Stimulated activated CD4-positive, alpha-beta T cell treated with anti-CD3 and anti-CD28 coated beads, Interleukin-12 subunit alpha, Interleukin-12 subunit beta, amount 100 ng/mL, for 4 hours (primary cell): ENCODE results near the gene CTSW.
A peak's percentile ranks its signal among the peaks of the same experiment; 100 is the strongest.

Experiments used
- DNase-seq: peaks from one replicate; pipeline ENCODE4 v3.0.0-alpha.2; 2020

The CTSW gene

GRCh38 chr11:65906602-65907001 is 27.0 kb downstream of the CTSW start:
- DNase-seq = no peak

DNA sequence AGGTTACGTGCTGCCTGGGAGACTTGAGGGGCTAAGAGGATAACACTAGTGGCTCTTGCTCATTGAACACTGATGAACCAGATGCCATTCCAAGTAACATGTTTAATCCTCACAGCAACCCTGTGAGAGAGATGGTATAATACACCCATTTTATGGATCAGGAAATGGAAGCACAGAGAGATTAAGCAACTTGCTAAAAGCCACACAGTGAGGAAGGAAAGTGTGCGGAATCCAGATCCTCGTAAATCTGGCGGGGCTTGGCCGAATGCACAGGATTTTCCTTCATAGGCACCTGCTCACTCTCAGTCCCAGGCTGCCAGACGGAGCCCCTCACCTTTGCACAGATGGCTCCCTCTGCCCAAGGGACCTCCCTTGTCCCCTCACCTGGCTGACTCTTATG is 28.2 kb downstream of the CTSW start:
- DNase-seq = no peak

DNA sequence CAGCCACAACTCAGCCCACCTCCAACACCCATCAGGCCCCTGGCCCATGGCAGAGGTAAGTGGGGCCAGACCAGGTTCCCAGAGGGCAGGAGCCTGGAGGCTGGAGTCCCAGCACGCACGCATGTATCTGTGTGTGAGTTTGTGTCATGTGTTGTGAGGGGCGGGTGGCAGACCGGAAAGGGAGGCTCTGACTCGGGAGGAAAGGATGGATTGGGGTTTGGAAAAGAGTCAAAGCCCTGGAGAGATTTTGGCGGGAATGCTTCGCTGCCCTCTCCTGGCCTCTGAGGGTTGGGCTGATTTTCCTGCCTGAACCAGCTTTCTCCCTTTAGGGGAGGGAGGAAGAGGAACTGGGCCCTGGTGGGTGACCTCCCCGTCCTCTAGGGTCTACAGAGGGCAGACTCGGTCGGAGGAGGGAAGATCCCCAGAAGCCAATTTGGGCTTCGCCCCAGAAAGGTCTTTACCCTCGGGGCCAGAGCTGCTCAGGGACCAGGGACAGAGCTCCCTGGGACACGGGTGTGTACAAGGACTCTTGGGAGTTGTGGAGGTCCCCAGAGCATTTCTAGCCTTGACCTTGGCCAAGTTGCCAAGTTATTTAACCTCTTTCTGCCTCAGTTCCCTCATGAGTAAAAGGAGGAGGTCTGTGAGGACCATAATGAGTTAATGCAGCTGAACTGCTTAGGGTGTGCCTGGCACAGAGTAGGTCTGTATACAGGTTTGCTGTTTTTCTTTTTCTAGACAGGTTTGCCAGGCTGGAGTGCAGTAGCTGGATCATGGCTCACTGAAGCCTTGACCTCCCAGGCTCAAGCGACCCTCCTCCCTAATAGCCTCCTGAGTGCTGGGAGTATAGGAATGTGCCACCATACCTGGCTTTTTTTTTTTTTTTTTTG is 32.3 kb downstream of the CTSW start:
- no peak for DNase-seq

- no peak for DNase-seq
These were observed 33.2 kb downstream of the CTSW start for GRCh38 chr11:65912845-65913244.

DNA sequence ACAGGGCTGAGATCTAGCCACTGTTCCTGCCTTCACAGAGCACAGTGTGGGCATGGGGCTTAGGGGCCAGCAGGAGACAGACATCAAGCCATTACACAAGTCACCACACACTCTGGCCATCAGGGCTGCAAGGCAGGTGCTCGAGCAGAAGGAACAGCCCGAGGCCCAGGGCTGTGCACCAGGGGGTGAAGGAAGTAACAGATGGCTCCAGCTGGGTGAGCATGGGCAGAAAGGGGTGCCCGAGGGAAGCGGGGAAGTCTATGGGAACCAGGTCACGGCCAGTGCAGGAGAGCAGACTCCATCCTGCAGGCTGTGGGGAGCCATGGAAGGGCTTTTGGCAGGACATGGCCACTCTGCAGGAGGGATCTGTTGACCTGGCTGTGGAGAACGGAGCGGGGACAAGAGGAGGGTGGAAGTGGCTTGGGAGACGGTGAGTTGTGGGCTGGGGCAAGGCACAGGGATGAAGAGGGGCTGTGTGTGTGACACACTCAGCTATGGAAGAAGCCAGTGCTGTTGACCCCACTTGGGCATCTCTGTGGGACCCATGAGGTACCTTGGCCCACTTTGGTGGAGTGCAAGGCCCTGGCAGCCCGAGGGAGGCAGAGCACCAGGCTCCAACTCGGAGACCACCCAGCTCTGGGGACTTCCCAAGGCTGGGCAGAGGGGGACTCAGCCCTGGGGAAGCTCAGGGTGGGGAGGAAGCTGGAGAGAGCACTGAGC is 35.6 kb downstream of the CTSW start:
- DNase-seq = no peak

GRCh38 chr11:65915821-65916251 is 36.2 kb downstream of the CTSW start:
- DNase-seq = no peak

- DNase-seq = no peak
These were observed 36.8 kb downstream of the CTSW start for GRCh38 chr11:65916391-65916790.

DNA sequence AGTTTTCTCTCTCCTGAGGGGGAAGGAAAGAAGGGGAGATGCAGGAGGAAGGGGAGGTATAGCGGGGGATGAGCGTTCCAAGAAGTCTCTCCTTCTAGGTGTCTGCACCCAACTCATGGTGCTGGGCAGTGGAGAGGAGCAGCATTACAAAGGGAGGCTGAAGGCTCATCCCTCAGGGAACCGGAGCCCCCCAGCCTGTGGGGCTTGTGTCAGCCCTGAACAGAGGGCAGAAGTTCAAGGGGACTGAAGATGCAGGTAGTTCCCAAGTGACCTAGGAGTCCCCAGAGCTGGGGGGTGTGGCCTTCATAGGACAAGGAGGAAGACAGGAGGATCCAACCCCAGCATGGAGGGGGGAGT is 37.4 kb downstream of the CTSW start:
- DNase-seq = no peak

- DNase-seq = no peak
These were observed 38.0 kb downstream of the CTSW start for GRCh38 chr11:65917434-65918210.

DNA sequence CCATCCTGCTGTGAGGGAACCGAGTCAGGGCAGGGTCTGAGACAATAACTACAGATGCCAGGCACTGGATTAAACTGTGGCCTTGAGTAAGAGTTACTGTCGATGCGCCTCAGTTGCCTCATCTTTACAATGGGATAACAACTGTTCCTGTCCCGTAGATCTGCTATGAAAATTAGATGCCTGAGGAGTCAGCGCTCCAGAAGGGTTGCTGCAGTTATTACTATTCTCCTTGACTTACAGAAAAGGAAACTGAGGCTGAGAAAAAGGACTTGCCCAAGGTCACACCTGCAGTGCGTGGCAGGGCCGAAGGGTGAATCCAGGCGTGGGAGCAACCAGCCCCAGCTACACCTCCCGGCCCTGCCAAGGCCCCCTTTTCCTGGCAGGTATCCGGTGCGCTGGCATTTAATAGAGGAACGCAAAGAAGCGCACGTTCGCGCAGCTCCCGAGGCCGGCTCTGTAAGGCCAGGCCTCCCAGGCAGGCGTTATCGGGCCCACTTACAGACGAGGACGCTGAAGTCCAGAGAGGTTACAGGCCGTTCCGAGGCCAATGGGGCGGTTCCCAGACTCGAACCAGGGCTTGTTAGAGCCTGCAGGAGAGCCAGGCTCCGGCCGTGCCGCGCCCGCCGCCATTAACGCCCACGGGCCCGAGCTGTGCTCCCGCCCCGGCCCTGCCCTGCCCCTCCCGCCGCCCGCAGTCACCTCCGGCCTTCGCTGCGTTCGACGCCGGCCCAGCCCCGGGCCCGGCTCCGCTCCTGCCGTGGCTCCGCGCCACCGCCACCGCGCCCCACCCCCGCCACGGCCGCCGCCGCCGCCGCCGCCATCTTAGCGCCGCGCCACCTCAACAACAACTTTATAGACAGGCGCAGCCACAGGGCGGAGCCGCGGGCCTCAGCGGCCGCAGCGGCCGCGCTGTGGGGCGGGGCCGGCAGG is 38.8 kb downstream of the CTSW start, which contains the start of gene C11orf68:
C11orf68 (minus strand) TSS at position 852 of the 930 bp plus-strand sequence; CDS start at position 821, 31 bp downstream.
- DNase-seq = no peak

DNA sequence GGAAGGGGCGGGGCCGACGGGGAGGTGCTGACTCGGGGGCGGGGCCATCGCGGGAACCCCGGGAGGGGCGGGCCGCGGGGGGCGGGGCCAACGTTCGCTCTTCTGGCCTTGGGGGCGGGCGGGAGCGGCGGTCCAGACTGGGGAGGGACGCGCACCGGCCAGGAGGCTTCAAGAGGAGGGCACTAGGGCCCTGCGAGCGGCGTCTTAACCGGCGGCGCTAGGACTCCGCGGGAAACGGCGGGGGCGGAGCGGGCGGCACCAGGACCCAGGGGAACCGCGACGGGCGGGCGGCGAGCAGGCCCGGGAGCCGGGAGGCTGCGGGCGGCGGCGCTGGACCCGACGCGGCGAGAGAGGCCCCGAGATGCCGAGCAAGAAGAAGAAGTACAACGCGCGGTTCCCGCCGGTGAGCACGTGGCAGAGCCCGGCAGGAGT is 39.5 kb downstream of the CTSW start, which contains the start of gene DRAP1:
DRAP1 (plus strand) TSS at position 286 of the 432 bp plus-strand sequence; CDS start at position 362, 76 bp downstream.
- DNase-seq = peak; percentile 100

DNA sequence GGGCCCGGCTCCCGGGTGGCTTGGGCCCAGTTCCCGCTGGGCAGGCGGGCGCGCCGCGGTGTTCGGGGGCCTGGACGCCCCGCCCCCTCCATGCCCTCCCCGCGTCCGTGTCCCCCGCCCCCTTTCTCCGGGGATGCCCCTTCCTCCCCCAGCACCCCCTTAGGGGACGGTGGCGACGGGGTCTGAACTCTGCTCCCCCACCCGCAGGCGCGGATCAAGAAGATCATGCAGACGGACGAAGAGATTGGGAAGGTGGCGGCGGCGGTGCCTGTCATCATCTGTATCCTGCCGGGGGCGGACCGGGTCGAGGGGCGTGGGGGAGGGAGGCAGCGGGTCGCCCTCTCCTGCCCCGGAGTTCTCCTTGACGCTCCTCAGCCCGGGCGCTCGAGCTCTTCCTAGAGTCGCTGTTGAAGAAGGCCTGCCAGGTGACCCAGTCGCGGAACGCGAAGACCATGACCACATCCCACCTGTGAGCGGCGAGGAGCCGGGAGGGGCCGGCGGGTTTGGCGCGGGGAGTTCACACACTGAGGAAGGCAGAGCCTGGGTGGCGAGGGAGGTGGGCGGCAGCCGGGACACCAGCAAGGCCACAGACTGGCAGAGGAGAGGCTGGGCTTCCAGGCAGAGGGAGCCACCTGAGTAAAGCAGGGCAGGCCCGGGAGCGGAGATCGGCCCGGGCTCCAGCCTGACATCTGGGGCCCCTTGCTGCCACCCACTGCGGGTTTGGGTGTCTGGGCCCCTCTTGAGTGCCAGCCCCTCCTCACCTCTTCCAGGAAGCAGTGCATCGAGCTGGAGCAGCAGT is 40.1 kb downstream of the CTSW start:
- no peak for DNase-seq

DNA sequence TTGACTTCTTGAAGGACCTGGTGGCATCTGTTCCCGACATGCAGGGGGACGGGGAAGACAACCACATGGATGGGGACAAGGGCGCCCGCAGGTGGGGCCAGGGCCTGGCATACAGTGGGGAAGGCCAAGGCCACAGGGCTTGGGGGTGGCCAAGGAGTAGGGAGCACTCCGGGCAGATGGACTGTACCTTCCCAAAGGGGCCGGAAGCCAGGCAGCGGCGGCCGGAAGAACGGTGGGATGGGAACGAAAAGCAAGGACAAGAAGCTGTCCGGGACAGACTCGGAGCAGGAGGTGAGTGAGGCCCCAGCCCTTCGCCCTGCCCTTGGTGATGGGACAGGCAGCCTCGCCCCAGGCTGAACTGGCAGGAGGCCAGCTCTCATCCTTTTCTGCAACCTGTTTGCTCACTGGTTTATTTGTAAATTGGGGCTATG is 40.8 kb downstream of the CTSW start:
- no peak for DNase-seq

DNA sequence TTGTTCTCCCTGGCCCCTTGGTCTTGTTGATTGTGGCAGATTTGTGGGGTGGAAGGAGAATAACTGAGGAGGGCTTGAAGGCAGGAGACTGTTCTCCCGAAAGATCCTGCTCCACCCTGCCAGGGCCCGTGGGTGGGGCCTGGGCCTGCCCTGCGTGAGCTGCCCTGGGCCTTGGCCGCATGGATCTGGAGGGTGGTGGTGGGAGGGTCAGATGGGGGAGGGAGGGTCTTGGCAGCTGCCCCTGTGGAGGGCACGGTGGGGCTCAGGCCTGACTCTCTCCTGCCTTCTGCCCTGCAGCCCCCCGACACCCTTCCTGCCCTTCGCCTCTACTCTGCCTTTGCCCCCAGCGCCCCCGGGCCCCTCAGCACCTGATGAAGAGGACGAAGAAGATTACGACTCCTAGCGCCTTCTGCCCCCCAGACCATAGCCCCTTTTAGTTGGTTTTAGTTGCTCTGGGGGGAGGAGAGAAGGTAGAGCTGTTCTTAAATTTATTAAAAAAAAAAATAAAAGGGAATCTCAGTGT is 41.5 kb downstream of the CTSW start:
- no peak for DNase-seq

- DNase-seq = no peak
These were observed 42.2 kb downstream of the CTSW start for GRCh38 chr11:65921876-65922275.

GRCh38 chr11:65922565-65922964 is 42.9 kb downstream of the CTSW start:
- DNase-seq = no peak

DNA sequence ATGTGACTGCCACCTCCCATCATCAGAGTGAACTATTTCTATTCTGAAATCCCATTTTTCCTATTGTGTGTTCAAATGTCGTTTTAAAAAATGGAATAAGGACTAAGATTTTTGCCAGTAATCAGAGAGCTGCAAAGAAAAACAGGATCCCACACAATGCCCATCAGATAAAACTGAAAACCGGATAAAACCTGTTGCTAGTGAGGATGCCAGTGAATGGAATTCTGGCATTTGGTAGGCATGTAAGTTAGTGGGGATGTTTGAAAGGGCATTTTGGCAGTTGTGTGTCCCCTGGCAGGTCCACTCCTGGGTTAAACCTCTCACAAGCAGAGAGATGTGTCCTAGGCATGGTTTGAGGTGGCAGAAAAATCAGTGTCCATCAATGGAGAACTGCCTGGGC is 45.8 kb downstream of the CTSW start:
- no peak for DNase-seq

- peak; percentile 52 for DNase-seq
These were observed 48.3 kb downstream of the CTSW start for GRCh38 chr11:65927904-65928397.

DNA sequence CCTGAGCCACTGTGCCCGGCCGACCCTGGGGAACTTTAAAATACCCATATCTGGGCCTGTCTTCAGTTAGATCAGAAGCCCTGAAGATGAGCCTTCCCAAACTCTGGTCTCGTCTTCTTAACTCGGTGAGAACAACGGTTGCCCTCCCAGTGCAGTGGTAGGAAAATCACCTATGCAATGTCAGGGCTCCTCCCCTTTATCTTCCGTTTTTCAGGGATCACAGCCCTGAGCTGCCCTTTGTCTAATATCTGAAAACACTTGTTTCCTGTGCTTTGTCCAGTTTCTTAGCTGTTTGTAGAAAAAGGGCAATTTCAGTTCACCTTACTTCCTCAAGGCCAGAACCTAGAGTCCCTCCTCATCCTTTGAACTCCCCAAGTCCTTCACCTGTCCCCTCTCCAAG is 49.0 kb downstream of the CTSW start:
- DNase-seq = no peak

GRCh38 chr11:65931773-65932557 is 52.3 kb downstream of the CTSW start:
- DNase-seq = no peak
